ENCODE results near the gene RTN4.

RTN4 gene

GRCh38 chr2:54962935-54963440 lies 87.3 kb downstream of the RTN4 start:
- Histone ChIP-seq H3K9me2 (ENCODE audit: low read depth, low read length) (no peaks in the 10 kb centered on the region), H3K27me3 (ENCODE audit: insufficient read depth, low read length) (no peaks in the 10 kb centered on the region), H3K9ac (ENCODE audit: low read length) (no peak overlapping the region), H3K4me1 (ENCODE audit: insufficient read depth, low read length, severe bottlenecking) (peaks cover 8% of the 10 kb centered on the region), H3K4me3 (ENCODE audit: low read depth, low read length, poor library complexity, severe bottlenecking) (no peak overlapping the region), H4K20me1 (ENCODE audit: insufficient read depth, low read length) (no peaks in the 10 kb centered on the region), H3K9me3 (ENCODE audit: low read length) (no peaks in the 10 kb centered on the region), H3F3A (ENCODE audit: insufficient read depth, low read length) (no peaks in the 10 kb centered on the region), H3K27ac (ENCODE audit: low read depth, low read length, poor library complexity, severe bottlenecking) (no peak overlapping the region), H3K4me2 (ENCODE audit: low read length) (no peak overlapping the region), H2AFZ (ENCODE audit: low read length) (no peak overlapping the region), H3K36me3 (ENCODE audit: insufficient read depth, low read length) (peaks cover 88% of the 10 kb centered on the region), H3K79me2 (ENCODE audit: insufficient read depth, low read length) (no peaks in the 10 kb centered on the region)
- TF ChIP-seq EZH2 (IDR thresholded peaks at IDR 0.05; ENCODE audit: borderline replicate concordance, low read length): no peak
- TF ChIP-seq, protein P1, sequence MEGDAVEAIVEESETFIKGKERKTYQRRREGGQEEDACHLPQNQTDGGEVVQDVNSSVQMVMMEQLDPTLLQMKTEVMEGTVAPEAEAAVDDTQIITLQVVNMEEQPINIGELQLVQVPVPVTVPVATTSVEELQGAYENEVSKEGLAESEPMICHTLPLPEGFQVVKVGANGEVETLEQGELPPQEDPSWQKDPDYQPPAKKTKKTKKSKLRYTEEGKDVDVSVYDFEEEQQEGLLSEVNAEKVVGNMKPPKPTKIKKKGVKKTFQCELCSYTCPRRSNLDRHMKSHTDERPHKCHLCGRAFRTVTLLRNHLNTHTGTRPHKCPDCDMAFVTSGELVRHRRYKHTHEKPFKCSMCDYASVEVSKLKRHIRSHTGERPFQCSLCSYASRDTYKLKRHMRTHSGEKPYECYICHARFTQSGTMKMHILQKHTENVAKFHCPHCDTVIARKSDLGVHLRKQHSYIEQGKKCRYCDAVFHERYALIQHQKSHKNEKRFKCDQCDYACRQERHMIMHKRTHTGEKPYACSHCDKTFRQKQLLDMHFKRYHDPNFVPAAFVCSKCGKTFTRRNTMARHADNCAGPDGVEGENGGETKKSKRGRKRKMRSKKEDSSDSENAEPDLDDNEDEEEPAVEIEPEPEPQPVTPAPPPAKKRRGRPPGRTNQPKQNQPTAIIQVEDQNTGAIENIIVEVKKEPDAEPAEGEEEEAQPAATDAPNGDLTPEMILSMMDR (IDR thresholded peaks at IDR 0.05; ENCODE audit: low read length): no peak

DNA sequence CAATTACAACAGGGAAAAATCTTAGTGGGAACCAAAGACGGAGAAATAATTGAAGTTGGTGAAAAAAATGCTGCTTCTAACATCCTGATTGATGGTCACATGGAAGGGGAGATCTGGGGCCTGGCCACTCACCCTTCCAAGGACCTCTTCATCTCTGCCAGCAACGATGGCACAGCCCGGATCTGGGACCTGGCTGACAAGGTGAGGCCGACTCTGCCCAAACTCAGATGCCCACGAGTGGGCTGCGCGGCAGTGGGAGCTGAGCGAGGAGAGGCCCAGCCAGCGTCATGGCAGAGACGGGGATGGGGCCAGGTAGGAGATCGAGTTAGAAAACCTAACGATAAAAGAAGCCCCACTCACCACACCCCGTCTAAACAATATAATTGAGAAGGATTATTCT lies 87.7 kb downstream of the RTN4 start:
- no peak for TF ChIP-seq EZH2 (IDR thresholded peaks at IDR 0.05; ENCODE audit: borderline replicate concordance, low read length)
- TF ChIP-seq, protein P1 (IDR thresholded peaks at IDR 0.05; ENCODE audit: low read length): no peak
- Histone ChIP-seq H4K20me1 (ENCODE audit: insufficient read depth, low read length) (no peaks in the 10 kb centered on the region), H3K4me3 (ENCODE audit: low read depth, low read length, poor library complexity, severe bottlenecking) (no peak overlapping the region), H3K9me2 (ENCODE audit: low read depth, low read length) (no peaks in the 10 kb centered on the region), H3K36me3 (ENCODE audit: insufficient read depth, low read length) (peaks cover 88% of the 10 kb centered on the region), H3K9ac (ENCODE audit: low read length) (no peak overlapping the region), H3F3A (ENCODE audit: insufficient read depth, low read length) (no peaks in the 10 kb centered on the region), H3K27me3 (ENCODE audit: insufficient read depth, low read length) (no peaks in the 10 kb centered on the region), H3K27ac (ENCODE audit: low read depth, low read length, poor library complexity, severe bottlenecking) (no peak overlapping the region), H3K4me2 (ENCODE audit: low read length) (no peak overlapping the region), H3K4me1 (ENCODE audit: insufficient read depth, low read length, severe bottlenecking) (peaks cover 12% of the 10 kb centered on the region), H2AFZ (ENCODE audit: low read length) (no peak overlapping the region), H3K79me2 (ENCODE audit: insufficient read depth, low read length) (no peaks in the 10 kb centered on the region), H3K9me3 (ENCODE audit: low read length) (no peaks in the 10 kb centered on the region)

GRCh38 chr2:54960164-54960563 lies 90.1 kb downstream of the RTN4 start:
- Histone ChIP-seq H4K20me1 (ENCODE audit: insufficient read depth, low read length) (no peaks in the 10 kb centered on the region), H3K79me2 (ENCODE audit: insufficient read depth, low read length) (no peaks in the 10 kb centered on the region), H3K36me3 (ENCODE audit: insufficient read depth, low read length) (peaks cover 88% of the 10 kb centered on the region), H2AFZ (ENCODE audit: low read length) (no peak overlapping the region), H3K4me3 (ENCODE audit: low read depth, low read length, poor library complexity, severe bottlenecking) (no peak overlapping the region), H3K4me2 (ENCODE audit: low read length) (no peak overlapping the region), H3K9me2 (ENCODE audit: low read depth, low read length) (no peaks in the 10 kb centered on the region), H3K9ac (ENCODE audit: low read length) (no peak overlapping the region), H3K9me3 (ENCODE audit: low read length) (no peaks in the 10 kb centered on the region), H3K27me3 (ENCODE audit: insufficient read depth, low read length) (no peaks in the 10 kb centered on the region), H3K4me1 (ENCODE audit: insufficient read depth, low read length, severe bottlenecking) (peaks cover 17% of the 10 kb centered on the region), H3F3A (ENCODE audit: insufficient read depth, low read length) (no peaks in the 10 kb centered on the region), H3K27ac (ENCODE audit: low read depth, low read length, poor library complexity, severe bottlenecking) (no peak overlapping the region)
- no peak for TF ChIP-seq EZH2 (IDR thresholded peaks at IDR 0.05; ENCODE audit: borderline replicate concordance, low read length)
- TF ChIP-seq, protein P1 (IDR thresholded peaks at IDR 0.05; ENCODE audit: low read length): no peak
